ENCODE results near the gene TCHP. TPM values are rescaled to one million over a fixed set of nuclear protein-coding genes. Genes with fewer than 3 reads are reported as not detected.

TCHP gene
- total and polyA plus RNA-seq, 2 of the 13 experiments (the other 11 are each of a cell fraction or from before 2014, with no cell fraction given): 6.7 to 12.2 TPM

- no CpG with 5 or more reads among the region's 8 CpGs for WGBS (ENCODE audit: low lambda C conversion rate)
- no peak for FAIRE-seq
These were observed 25.9 kb downstream of the TCHP start for GRCh38 chr12:109926016-109926415.

More at GRCh38 chr12:109926016-109926415, 25.9 kb downstream of the TCHP start:
- H2AFZ ChIP-seq (ENCODE audit: low read length): no peak overlapping the region
- ChIA-PET CTCF (ENCODE audit: low intra/inter-chr PET ratio, low total read pairs) (no interaction called here), POLR2A (no interaction called here)
- intact Hi-C loops (cut with micrococcal nuclease; ENCODE audit: unreplicated experiment) (loop anchor here (5.0 kb wide), 1 partner anchor 74 kb away; no protein-coding TSS in a partner anchor), in situ Hi-C loops (cut with HindIII; ENCODE audit: extremely low pct_ligation_motif_present, low pct_unique_long_range_greater_than_20kb) (no loop called here)
- no peaks in the 10 kb centered on the region for H3K79me2 ChIP-seq (ENCODE audit: insufficient read depth, low read length)
- no peaks in the 10 kb centered on the region for H3K9me3 ChIP-seq (ENCODE audit: low read length)
- no peak for TF ChIP-seq NCOA1 (CRISPR knock-in tag; IDR thresholded peaks at IDR 0.05)
- TF ChIP-seq KMT2B (CRISPR knock-in tag; IDR thresholded peaks at IDR 0.05): no peak
- no peak for TF ChIP-seq ZNF510 (CRISPR knock-in tag; IDR thresholded peaks at IDR 0.05; ENCODE audit: low read depth)
- no peak for TF ChIP-seq ZNF605 (CRISPR knock-in tag; IDR thresholded peaks at IDR 0.05)
- no peak for TF ChIP-seq ZNF816 (CRISPR knock-in tag; IDR thresholded peaks at IDR 0.05; ENCODE audit: borderline replicate concordance)
- TF ChIP-seq ZNF773 (CRISPR knock-in tag; IDR thresholded peaks at IDR 0.05; ENCODE audit: borderline replicate concordance): no peak
- no peak for TF ChIP-seq ZNF850 (CRISPR knock-in tag; conservative IDR thresholded peaks at IDR 0.05)
- no peak for TF ChIP-seq BHLHE40 (IDR thresholded peaks at IDR 0.05; ENCODE audit: low read length)
- no peak for TF ChIP-seq ZNF761 (CRISPR knock-in tag; conservative IDR thresholded peaks at IDR 0.05)
- TF ChIP-seq ZNF646 (CRISPR knock-in tag; IDR thresholded peaks at IDR 0.05): no peak
- H4K20me1 ChIP-seq (ENCODE audit: insufficient read depth, low read length): no peaks in the 10 kb centered on the region
- H3K4me2 ChIP-seq (ENCODE audit: low read depth, low read length): no peak overlapping the region
- peak; percentile 7; the same call in 1 of the 3 replicates for ATAC-seq
- DNase-seq (ENCODE audit: low spot score): no peak
- peaks cover 2 to 4% of the 10 kb centered on the region in 2 experiments; a peak in 1 of 5 replicates for H3K36me3 ChIP-seq (replicated peaks in 1 of 2; ENCODE audit: control insufficient read depth in 1 of 2, insufficient read depth in 2 of 2, low read length in 2 of 2)
- no TSS peak for BruUV-seq (replicated peaks)
- no peaks in the 10 kb centered on the region for H3K27me3 ChIP-seq (ENCODE audit: control insufficient read depth in 1 of 2, insufficient read depth in 2 of 2, low read length in 2 of 2)
- H3K27ac ChIP-seq (ENCODE audit: extremely low read length, insufficient read depth, low read length): no peak overlapping the region
- H3K4me1 ChIP-seq (ENCODE audit: insufficient read depth, low read length): peaks cover 25% of the 10 kb centered on the region
- H3K4me3 ChIP-seq (replicated peaks in 1 of 3; ENCODE audit: insufficient read depth in 1 of 3, low read depth in 2 of 3, low read length in 3 of 3): no peak overlapping the region
- H3K9ac ChIP-seq (ENCODE audit: insufficient read depth, low read depth, low read length): no peak overlapping the region

Measured in HepG2 (cell line).